A549 treated with AZD2906 at 1 μM for 4 hours (cell line): ENCODE data around the gene BARHL1. TPM values are rescaled to one million over a fixed set of nuclear protein-coding genes. Genes with fewer than 3 reads are reported as not detected.

Experiments used
- total RNA-seq: library from RNA; stranded (reverse); fragments of 200-300 nt; extraction: Qiagen RNA extraction; gene quantifications from 5 replicates; pipeline ENCODE4 v1.2.3, GENCODE V29; 2022

BARHL1 gene
- 0.02 to 0.03 TPM in 2 of 5 replicates, not detected in the others for total RNA-seq

GRCh38 chr9:132582276-132582785 is at the start of gene BARHL1:
Gene BARHL1 (plus strand): TSS chr9:132582606. CDS start chr9:132582798, 192 bp downstream.

Other genes starting within 250 kb of the BARHL1 start
- 17.5 to 22.7 TPM (median 18.2 TPM) in 5 replicates for gene SETX, start 227.6 kb upstream of the BARHL1 start, total RNA-seq
- gene TTF1, start 175.8 kb upstream of the BARHL1 start, total RNA-seq, result 11.8 to 16.7 TPM (median 13.6 TPM) in 5 replicates
- 0.05 to 0.33 TPM (median 0.15 TPM) in 5 replicates for gene CFAP77, start 172.4 kb upstream of the BARHL1 start, total RNA-seq
- 23.3 to 27.1 TPM (median 23.6 TPM) in 5 replicates for gene DDX31, start 87.4 kb downstream of the BARHL1 start, total RNA-seq
- 16.0 to 18.7 TPM (median 16.8 TPM) in 5 replicates for gene GTF3C4, start 87.9 kb downstream of the BARHL1 start, total RNA-seq